Kidney epithelial cell (primary cell): ENCODE results near the gene SPOCD1. TPM values are rescaled to one million over a fixed set of nuclear protein-coding genes. Genes with fewer than 3 reads are reported as not detected.

Experiments used
- DNase-seq: peaks from one replicate; pipeline ENCODE4 v3.0.0-alpha.2; 2010; ENCODE audit warnings: low read depth
- H3K27me3 ChIP-seq: 2 replicates; pipeline ENCODE4 v1.6.0; 2011; ENCODE audit warnings: low read length; ENCODE audit not compliant: control insufficient read depth, insufficient read depth
- H3K36me3 ChIP-seq: 2 replicates; pipeline ENCODE4 v1.5.1; 2011; ENCODE audit warnings: low read length; ENCODE audit not compliant: control insufficient read depth, insufficient read depth
- H3K4me3 ChIP-seq: 2 replicates; pipeline ENCODE4 v1.5.1; 2011; ENCODE audit warnings: low read depth, mild to moderate bottlenecking, control low read depth, low read length
- CTCF ChIP-seq: IDR thresholded peaks from 2 replicates; pipeline ENCODE4 v1.5.1; 2011; ENCODE audit warnings: mild to moderate bottlenecking, moderate library complexity, low read length, control low read depth, inconsistent platforms; ENCODE audit not compliant: insufficient read depth, poor library complexity, severe bottlenecking
- total RNA-seq: library from RNA; depleted of rRNA; stranded (reverse); fragments of >200 nt; gene quantifications from 2 replicates; pipeline ENCODE4 v1.2.3, GENCODE V29; 2015

The SPOCD1 gene
- total RNA-seq, 1 donor from 2014 or later: 31.8 TPM

- Histone ChIP-seq H3K4me3 (no peak overlapping the region), H3K27me3 (no peaks in the 10 kb centered on the region), H3K36me3 (no peaks in the 10 kb centered on the region)
- no peak for TF ChIP-seq CTCF
- no peak for DNase-seq
Observed at GRCh38 chr1:31809698-31810097, 6.1 kb downstream of the SPOCD1 start.

GRCh38 chr1:31807273-31808048, 8.4 kb downstream of the SPOCD1 start:
- no peak overlapping the region for H3K4me3 ChIP-seq
- no peaks in the 10 kb centered on the region for H3K36me3 ChIP-seq
- no peak for TF ChIP-seq CTCF
- no peaks in the 10 kb centered on the region for H3K27me3 ChIP-seq
- DNase-seq: no peak

- TF ChIP-seq CTCF: no peak
- DNase-seq: no peak
- Histone ChIP-seq H3K36me3 (no peaks in the 10 kb centered on the region), H3K4me3 (no peak overlapping the region), H3K27me3 (no peaks in the 10 kb centered on the region)
Observed at GRCh38 chr1:31805318-31805717, 10.5 kb downstream of the SPOCD1 start.

- no peaks in the 10 kb centered on the region for H3K36me3 ChIP-seq
- no peak for TF ChIP-seq CTCF
- H3K4me3 ChIP-seq: no peak overlapping the region
- DNase-seq: no peak
- H3K27me3 ChIP-seq: no peaks in the 10 kb centered on the region
Observed at GRCh38 chr1:31804098-31804497, 11.7 kb downstream of the SPOCD1 start.

- no peak for TF ChIP-seq CTCF
- Histone ChIP-seq H3K4me3 (no peak overlapping the region), H3K27me3 (no peaks in the 10 kb centered on the region), H3K36me3 (no peaks in the 10 kb centered on the region)
- no peak for DNase-seq
Observed at GRCh38 chr1:31803610-31804009, 12.2 kb downstream of the SPOCD1 start.
